Measurements from ENCODE around the gene ENGASE. TPM values are rescaled to one million over a fixed set of nuclear protein-coding genes. Genes with fewer than 3 reads are reported as not detected.

ENGASE gene
- total and polyA plus RNA-seq, 5 experiments from 2014 or later: 1.6 to 165 (median 6.2) TPM

- H3K4me1 Mint-ChIP-seq: peaks cover 0 to 3% (median under 1%) of the 10 kb centered on the region in 4 donors
- no peak overlapping the region for H3K27ac Mint-ChIP-seq
- ATAC-seq: no peak
- POLR2A ChIA-PET: no interaction called here
- peak in 1 of 10 donors; percentile 38 for DNase-seq
- no peaks in the 10 kb centered on the region for H3K9me3 Mint-ChIP-seq
- H3K27me3 Mint-ChIP-seq: peaks cover 3 to 30% (median 12%) of the 10 kb centered on the region in 5 donors
- peaks cover 0 to 2% (median 0%) of the 10 kb centered on the region in 3 donors for H3K36me3 Mint-ChIP-seq
- H3K4me3 Mint-ChIP-seq: no peak overlapping the region
Measured at GRCh38 chr17:79033046-79033616, 41.5 kb upstream of the ENGASE start.

GRCh38 chr17:79033741-79034501 lies 40.7 kb upstream of the ENGASE start:
- peaks cover 3 to 23% (median 12%) of the 10 kb centered on the region in 5 donors for H3K27me3 Mint-ChIP-seq
- ATAC-seq (no peak), DNase-seq (peak in 1 of 10 donors; percentile 31)
- H3K4me3 Mint-ChIP-seq: no peak overlapping the region
- peaks cover 0 to 2% (median 0%) of the 10 kb centered on the region in 3 donors for H3K36me3 Mint-ChIP-seq
- POLR2A ChIA-PET: no interaction called here
- H3K4me1 Mint-ChIP-seq: peaks cover 0 to 3% (median under 1%) of the 10 kb centered on the region in 4 donors
- H3K27ac Mint-ChIP-seq: no peak overlapping the region
- no peaks in the 10 kb centered on the region for H3K9me3 Mint-ChIP-seq

GRCh38 chr17:79034931-79035485 lies 39.6 kb upstream of the ENGASE start:
- ATAC-seq (no peak), DNase-seq (peak in 1 of 10 donors; percentile 19)
- no peak overlapping the region for H3K4me3 Mint-ChIP-seq
- peaks cover 0 to 2% (median 0%) of the 10 kb centered on the region in 3 donors for H3K36me3 Mint-ChIP-seq
- H3K27ac Mint-ChIP-seq: peak overlapping the region in 1 of 10 donors; percentile 55
- H3K4me1 Mint-ChIP-seq: peaks cover 0 to 3% (median under 1%) of the 10 kb centered on the region in 4 donors
- POLR2A ChIA-PET: no interaction called here
- H3K9me3 Mint-ChIP-seq: no peaks in the 10 kb centered on the region
- H3K27me3 Mint-ChIP-seq: peaks cover 3 to 21% (median 10%) of the 10 kb centered on the region in 5 donors

- peaks cover 3 to 14% (median 10%) of the 10 kb centered on the region in 5 donors for H3K27me3 Mint-ChIP-seq
- H3K9me3 Mint-ChIP-seq: no peaks in the 10 kb centered on the region
- peaks cover 0 to 3% (median under 1%) of the 10 kb centered on the region in 4 donors for H3K4me1 Mint-ChIP-seq
- POLR2A ChIA-PET: no interaction called here
- peak overlapping the region in 1 of 10 donors; percentile 55 for H3K27ac Mint-ChIP-seq
- peaks cover 0 to 2% (median 0%) of the 10 kb centered on the region in 3 donors for H3K36me3 Mint-ChIP-seq
- DNase-seq: peak in 1 of 10 donors; percentile 3
- no peak for ATAC-seq
- no peak overlapping the region for H3K4me3 Mint-ChIP-seq
Measured at GRCh38 chr17:79035686-79036085, 38.9 kb upstream of the ENGASE start.

- POLR2A ChIA-PET: no interaction called here
- Mint-ChIP-seq H3K4me3 (no peak overlapping the region), H3K27ac (no peak overlapping the region), H3K4me1 (peaks cover 0 to 3% (median under 1%) of the 10 kb centered on the region in 4 donors), H3K9me3 (no peaks in the 10 kb centered on the region), H3K36me3 (peaks cover 0 to 2% (median 0%) of the 10 kb centered on the region in 3 donors), H3K27me3 (peaks cover 3 to 12% (median 10%) of the 10 kb centered on the region in 5 donors)
- ATAC-seq (no peak), DNase-seq (no peak)
Measured at GRCh38 chr17:79036181-79036580, 38.4 kb upstream of the ENGASE start.

GRCh38 chr17:79036596-79036995 lies 38.0 kb upstream of the ENGASE start:
- DNase-seq (no peak), ATAC-seq (no peak)
- no peaks in the 10 kb centered on the region for H3K9me3 Mint-ChIP-seq
- H3K4me1 Mint-ChIP-seq: peaks cover 0 to 3% (median under 1%) of the 10 kb centered on the region in 4 donors
- no peak overlapping the region for H3K27ac Mint-ChIP-seq
- POLR2A ChIA-PET: interaction anchor here (0.8 kb wide), 1 partner anchor 9 kb away, joined by 3 read pairs; no protein-coding TSS in a partner anchor
- H3K27me3 Mint-ChIP-seq: peaks cover 2 to 9% (median 9%) of the 10 kb centered on the region in 5 donors
- H3K36me3 Mint-ChIP-seq: peaks cover 0 to 2% (median 0%) of the 10 kb centered on the region in 3 donors
- H3K4me3 Mint-ChIP-seq: no peak overlapping the region

GRCh38 chr17:79038545-79039135 lies 36.0 kb upstream of the ENGASE start:
- H3K27ac Mint-ChIP-seq: no peak overlapping the region
- ATAC-seq (no peak), DNase-seq (peak in 1 of 10 donors; percentile 23)
- no peaks in the 10 kb centered on the region for H3K9me3 Mint-ChIP-seq
- H3K4me1 Mint-ChIP-seq: peaks cover 0 to 7% (median 3%) of the 10 kb centered on the region in 4 donors
- POLR2A ChIA-PET: no interaction called here
- H3K27me3 Mint-ChIP-seq: peaks cover 0 to 7% (median 4%) of the 10 kb centered on the region in 5 donors
- no peaks in the 10 kb centered on the region for H3K36me3 Mint-ChIP-seq
- no peak overlapping the region for H3K4me3 Mint-ChIP-seq

- Mint-ChIP-seq H3K27me3 (peaks cover 0 to 7% (median 4%) of the 10 kb centered on the region in 5 donors), H3K4me1 (peaks cover 0 to 7% (median 3%) of the 10 kb centered on the region in 4 donors), H3K27ac (no peak overlapping the region), H3K9me3 (no peaks in the 10 kb centered on the region), H3K4me3 (no peak overlapping the region), H3K36me3 (no peaks in the 10 kb centered on the region)
- DNase-seq (peak in 1 of 10 donors; percentile 32), ATAC-seq (no peak)
- POLR2A ChIA-PET: no interaction called here
Measured at GRCh38 chr17:79039171-79039570, 35.5 kb upstream of the ENGASE start.

GRCh38 chr17:79039886-79040285 lies 34.7 kb upstream of the ENGASE start:
- no peaks in the 10 kb centered on the region for H3K9me3 Mint-ChIP-seq

GRCh38 chr17:79041041-79041570 lies 33.5 kb upstream of the ENGASE start:
- POLR2A ChIA-PET: interaction anchor here (0.6 kb wide), 1 partner anchor 177 kb away, joined by 4 read pairs; no protein-coding TSS in a partner anchor
- H3K4me3 Mint-ChIP-seq: no peak overlapping the region
- peaks cover 4 to 13% (median 8%) of the 10 kb centered on the region in 4 donors for H3K4me1 Mint-ChIP-seq
- no peak overlapping the region for H3K27ac Mint-ChIP-seq
- no peak for ATAC-seq
- no peaks in the 10 kb centered on the region for H3K36me3 Mint-ChIP-seq
- DNase-seq: peak in 1 of 10 donors; percentile 53
- H3K27me3 Mint-ChIP-seq: peaks cover 6 to 19% (median 16%) of the 10 kb centered on the region in 5 donors
- no peaks in the 10 kb centered on the region for H3K9me3 Mint-ChIP-seq

More at GRCh38 chr17:79039886-79040285, 34.7 kb upstream of the ENGASE start:
- Mint-ChIP-seq H3K36me3 (no peaks in the 10 kb centered on the region), H3K27me3 (peaks cover 2 to 8% (median 6%) of the 10 kb centered on the region in 5 donors), H3K4me1 (peaks cover 1 to 7% (median 3%) of the 10 kb centered on the region in 4 donors), H3K27ac (no peak overlapping the region), H3K4me3 (no peak overlapping the region)
- ATAC-seq: no peak
- POLR2A ChIA-PET: no interaction called here
- DNase-seq: peak in 1 of 10 donors; percentile 6

GRCh38 chr17:79041723-79042420 lies 32.8 kb upstream of the ENGASE start:
- POLR2A ChIA-PET: interaction anchor here (0.6 to 0.7 kb wide), 2 partner anchors 71 to 178 kb away, joined by 3 to 4 read pairs; no protein-coding TSS in a partner anchor

More at GRCh38 chr17:79041723-79042420, 32.8 kb upstream of the ENGASE start:
- peak in 1 of 10 donors; percentile 31 for DNase-seq
- no peak overlapping the region for H3K4me3 Mint-ChIP-seq
- peaks cover 6 to 19% (median 16%) of the 10 kb centered on the region in 5 donors for H3K27me3 Mint-ChIP-seq
- no peaks in the 10 kb centered on the region for H3K36me3 Mint-ChIP-seq
- H3K9me3 Mint-ChIP-seq: no peaks in the 10 kb centered on the region
- peaks cover 1 to 13% (median 8%) of the 10 kb centered on the region in 4 donors for H3K4me1 Mint-ChIP-seq
- peak overlapping the region in 1 of 10 donors; percentile 51 for H3K27ac Mint-ChIP-seq
- ATAC-seq: no peak

Measured in naive thymus-derived CD8-positive, alpha-beta T cell (primary cell).